GM21717 (cell line): ENCODE measurements around the gene CENPU.

ENCODE experiments used
- ATAC-seq: cut with Tn5 transposase; IDR thresholded peaks from one replicate; pipeline ENCODE4 v1.9.1; 2021; ENCODE audit warnings: mild to moderate bottlenecking, moderate library complexity; ENCODE audit not compliant: unreplicated experiment

Gene CENPU

GRCh38 chr4:184713887-184714286 lies 20.0 kb downstream of the CENPU start:
- no peak for ATAC-seq

- no peak for ATAC-seq
These were observed 21.6 kb downstream of the CENPU start for GRCh38 chr4:184712322-184712721.

- no peak for ATAC-seq
These were observed 27.4 kb downstream of the CENPU start for GRCh38 chr4:184706453-184706852.

GRCh38 chr4:184705692-184706091 lies 28.2 kb downstream of the CENPU start:
- no peak for ATAC-seq

- ATAC-seq: no peak
These were observed 31.8 kb downstream of the CENPU start for GRCh38 chr4:184702114-184702513.

- no peak for ATAC-seq
These were observed 34.0 kb downstream of the CENPU start for GRCh38 chr4:184699941-184700340.

GRCh38 chr4:184697956-184698355 lies 35.9 kb downstream of the CENPU start:
- no peak for ATAC-seq

GRCh38 chr4:184695178-184695896 lies 38.6 kb downstream of the CENPU start:
- ATAC-seq: no peak

- ATAC-seq: no peak
These were observed 39.4 kb downstream of the CENPU start for GRCh38 chr4:184694412-184694956.

GRCh38 chr4:184693056-184693455 lies 40.8 kb downstream of the CENPU start:
- ATAC-seq: no peak

- no peak for ATAC-seq
These were observed 44.2 kb downstream of the CENPU start for GRCh38 chr4:184689681-184690080.

- ATAC-seq: no peak
These were observed 45.4 kb downstream of the CENPU start for GRCh38 chr4:184688447-184688846.

GRCh38 chr4:184688005-184688404 lies 45.9 kb downstream of the CENPU start:
- no peak for ATAC-seq

- ATAC-seq: no peak
These were observed 49.3 kb downstream of the CENPU start for GRCh38 chr4:184684491-184685189.

- ATAC-seq: no peak
These were observed 52.0 kb downstream of the CENPU start for GRCh38 chr4:184681916-184682315.

- no peak for ATAC-seq
These were observed 53.2 kb downstream of the CENPU start for GRCh38 chr4:184680698-184681097.

- no peak for ATAC-seq
These were observed 57.9 kb downstream of the CENPU start for GRCh38 chr4:184675821-184676492.

GRCh38 chr4:184675018-184675417 lies 58.9 kb downstream of the CENPU start:
- ATAC-seq: no peak

GRCh38 chr4:184674011-184674410 lies 59.9 kb downstream of the CENPU start:
- ATAC-seq: no peak

GRCh38 chr4:184672741-184673140 lies 61.2 kb downstream of the CENPU start:
- ATAC-seq: no peak

- no peak for ATAC-seq
These were observed 62.8 kb downstream of the CENPU start for GRCh38 chr4:184671101-184671500.

GRCh38 chr4:184669251-184669650 lies 64.6 kb downstream of the CENPU start:
- no peak for ATAC-seq
